HG03457 (cell line): ENCODE results near the gene ISM1.
A peak's percentile ranks its signal among the peaks of the same experiment; 100 is the strongest.

Experiments used
- ATAC-seq: cut with Tn5 transposase; IDR thresholded peaks from one replicate; pipeline ENCODE4 v1.9.1; 2021; ENCODE audit warnings: moderate number of reproducible peaks; ENCODE audit not compliant: unreplicated experiment

ISM1 gene

DNA sequence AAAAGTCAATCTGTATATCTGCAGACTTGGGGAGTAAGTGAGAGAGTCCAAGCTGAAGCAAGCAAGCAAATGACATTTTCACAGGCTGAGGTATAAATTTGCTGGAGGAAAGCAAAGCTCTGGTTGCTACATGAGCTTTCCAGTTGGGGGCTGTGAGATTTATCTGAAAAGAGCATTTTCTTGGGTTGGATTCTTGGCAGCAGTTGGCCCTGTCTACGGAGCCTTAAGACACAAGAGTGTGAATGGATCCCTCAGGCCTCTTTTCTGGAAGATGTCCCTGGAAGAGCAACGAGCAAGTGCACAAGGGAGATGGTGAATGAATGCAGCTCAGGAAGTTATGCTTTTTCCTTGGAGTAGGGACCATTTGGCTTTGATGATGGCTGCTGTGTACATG, 30.8 kb downstream of the ISM1 start:
- no peak for ATAC-seq

DNA sequence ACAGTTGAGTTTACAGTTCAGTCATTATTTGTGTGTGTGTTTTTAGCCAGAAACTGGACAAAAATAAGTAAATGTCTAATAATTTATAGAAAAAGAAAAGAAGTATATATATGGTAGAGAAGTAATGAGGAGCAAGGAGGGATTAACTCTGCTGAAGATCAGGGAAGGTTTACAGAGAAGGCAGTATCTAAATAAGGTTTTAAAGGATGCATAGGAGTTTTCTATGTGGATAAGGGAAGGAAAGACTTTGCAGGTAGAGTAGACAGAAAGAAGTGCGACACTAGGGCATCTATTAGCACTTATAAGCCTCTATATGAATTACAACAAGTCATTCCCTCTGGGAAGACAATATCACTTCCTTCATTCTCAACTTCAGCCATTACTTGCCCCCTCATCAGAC, 34.3 kb downstream of the ISM1 start:
- no peak for ATAC-seq

DNA sequence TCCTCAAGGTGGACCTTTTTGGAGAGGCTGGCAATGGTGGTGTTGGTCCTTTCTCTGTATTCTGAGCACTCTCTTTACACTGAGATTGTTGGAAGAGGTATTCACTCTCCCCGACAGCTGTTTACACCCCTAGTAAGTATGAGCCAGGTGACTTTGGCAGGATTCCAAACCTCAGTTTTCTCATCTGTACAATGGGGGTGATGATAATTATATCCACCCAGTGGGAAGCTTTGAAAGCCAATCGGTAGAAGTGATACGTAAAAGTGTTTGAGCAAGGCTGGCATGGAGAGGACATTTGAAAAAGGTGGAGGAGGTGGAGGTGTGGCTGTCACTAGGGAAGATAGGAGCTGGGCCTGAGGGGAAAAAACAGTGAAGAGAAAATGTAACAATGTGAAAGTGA, 35.5 kb downstream of the ISM1 start:
- ATAC-seq = no peak

DNA sequence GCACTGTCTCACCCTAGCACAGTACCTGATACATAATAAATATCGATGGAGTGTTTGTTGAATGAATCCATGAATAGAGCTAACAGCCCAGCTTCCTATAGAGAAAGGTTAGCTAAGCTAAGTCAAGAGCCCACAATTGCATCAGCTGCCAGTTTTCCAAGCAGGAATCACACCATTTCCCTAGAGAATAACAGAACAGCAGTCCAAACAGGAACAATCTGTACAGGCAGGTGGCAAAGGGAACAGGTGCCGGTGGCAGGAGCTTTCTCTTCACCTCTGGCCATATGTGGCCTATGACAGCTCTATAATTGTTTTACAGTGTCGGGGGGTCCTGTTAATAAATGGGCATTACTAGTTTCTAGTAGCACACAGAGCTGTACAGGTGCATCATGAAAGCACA, 38.8 kb downstream of the ISM1 start:
- ATAC-seq = no peak

DNA sequence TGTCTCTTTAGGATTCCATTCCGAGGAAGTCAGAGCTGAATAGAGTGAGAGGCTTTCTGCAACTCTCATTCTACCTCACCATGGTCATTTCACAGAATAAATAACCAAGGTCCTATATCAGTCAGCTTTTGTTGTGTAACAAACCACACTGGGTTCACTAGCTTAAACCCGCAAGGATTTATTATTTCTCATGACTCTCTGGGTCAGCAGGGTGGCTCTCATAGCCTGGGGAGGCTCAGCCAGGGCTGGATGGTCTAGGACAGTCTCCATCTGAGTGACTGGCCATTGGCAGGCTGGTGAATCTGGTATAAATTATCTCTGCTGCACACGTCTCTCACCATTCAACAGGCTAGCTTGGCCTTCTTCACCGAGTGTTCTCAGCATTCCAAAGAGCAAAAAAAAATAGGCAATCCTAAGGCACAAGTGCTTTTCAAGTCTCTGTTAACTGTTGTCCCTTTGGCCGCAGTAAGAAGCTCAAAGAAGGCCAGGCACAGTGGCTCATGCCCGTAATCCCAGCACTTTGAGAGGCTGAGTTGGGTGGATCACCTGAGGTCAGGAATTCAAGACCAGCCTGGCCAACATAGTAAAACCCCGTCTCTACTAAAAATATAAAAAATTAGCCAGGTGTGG, 39.7 kb downstream of the ISM1 start:
- ATAC-seq = no peak

DNA sequence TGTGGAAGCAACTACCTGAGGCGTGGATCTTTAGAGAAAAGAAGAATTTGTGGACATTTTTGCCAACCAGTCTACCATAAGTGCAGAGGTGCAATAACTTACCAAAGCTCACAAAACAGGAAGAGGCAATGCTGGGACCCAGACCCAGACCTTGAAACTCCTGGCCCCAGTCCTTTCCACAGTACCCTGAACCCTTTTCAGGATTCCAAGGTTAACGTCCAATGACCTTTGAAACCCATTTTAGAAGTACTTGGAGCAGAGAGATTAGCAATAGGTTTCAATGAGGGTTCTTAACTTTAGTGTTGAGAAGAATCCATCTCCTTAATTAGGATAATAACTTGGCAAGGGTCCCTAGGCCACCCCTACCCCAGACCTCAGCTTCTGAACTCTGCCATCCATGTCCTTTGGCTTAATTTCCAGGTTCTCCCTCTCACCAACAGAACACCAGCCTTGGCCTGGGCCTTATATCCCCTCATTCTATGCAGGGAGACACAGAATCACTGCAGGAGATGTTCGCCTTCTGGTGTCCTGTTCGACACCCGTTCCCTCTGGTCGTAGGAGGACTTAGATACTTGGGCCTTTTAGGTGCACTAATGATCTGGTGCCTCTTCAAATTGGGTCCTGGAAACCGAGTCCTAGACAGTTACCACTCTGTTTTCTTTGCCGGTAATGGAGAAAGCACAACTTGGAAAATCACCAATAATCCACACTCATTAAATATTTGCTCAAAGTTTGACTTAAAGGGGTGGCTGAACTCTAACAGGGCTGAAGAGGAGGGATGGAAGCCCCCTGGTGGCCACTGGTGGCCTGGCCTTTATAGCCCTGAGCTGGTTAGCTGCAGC, 40.6 kb downstream of the ISM1 start:
- ATAC-seq = peak; percentile 66

DNA sequence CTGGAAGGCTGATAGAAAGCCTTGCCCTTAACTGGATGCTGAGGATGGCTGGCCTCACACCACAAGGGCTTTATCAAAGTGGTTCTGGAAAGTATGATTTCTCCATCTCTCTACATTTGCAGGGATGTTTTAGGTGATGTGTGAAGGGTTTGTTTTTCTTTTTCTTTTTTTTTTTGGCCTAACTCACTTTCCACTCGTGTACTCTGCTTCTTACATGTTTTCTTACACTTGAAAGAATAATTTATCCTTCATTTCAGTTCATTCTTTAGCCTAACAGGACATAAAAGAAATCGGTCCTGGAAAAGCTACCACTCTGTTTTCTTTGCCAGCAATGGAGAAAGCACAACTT, 41.2 kb downstream of the ISM1 start:
- no peak for ATAC-seq

DNA sequence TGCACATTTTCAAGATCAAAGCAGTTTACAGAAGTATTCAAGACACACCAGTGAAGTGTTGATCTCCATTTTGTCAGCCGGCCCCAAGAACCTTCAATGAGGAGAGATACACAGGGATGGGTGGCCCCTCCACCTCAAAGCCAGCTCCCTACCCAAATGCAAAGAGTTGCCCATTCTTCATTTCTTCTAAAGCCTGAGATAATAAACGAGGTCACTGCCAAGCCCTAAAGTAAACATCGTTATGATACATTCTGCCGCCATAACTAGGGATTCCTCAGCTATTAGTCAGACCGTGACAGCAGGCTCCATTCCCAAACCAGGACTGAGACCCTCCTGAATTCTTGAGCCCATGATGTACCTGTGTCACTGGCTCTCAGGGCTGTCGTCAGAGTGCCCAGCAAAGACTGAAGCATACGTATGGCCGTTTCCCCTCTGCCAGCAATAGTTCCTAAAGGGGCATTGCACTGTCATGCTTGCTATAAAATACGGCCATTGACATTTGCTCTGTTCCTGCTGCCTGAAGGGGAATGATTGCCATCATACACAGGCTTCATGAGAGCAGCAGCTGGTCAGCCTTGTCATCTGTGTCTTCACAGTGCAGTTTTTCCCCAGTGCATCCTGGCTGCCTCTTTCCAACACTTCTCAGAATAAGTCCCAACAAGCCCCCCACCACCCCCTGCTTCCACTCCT, 41.7 kb downstream of the ISM1 start:
- ATAC-seq = no peak

DNA sequence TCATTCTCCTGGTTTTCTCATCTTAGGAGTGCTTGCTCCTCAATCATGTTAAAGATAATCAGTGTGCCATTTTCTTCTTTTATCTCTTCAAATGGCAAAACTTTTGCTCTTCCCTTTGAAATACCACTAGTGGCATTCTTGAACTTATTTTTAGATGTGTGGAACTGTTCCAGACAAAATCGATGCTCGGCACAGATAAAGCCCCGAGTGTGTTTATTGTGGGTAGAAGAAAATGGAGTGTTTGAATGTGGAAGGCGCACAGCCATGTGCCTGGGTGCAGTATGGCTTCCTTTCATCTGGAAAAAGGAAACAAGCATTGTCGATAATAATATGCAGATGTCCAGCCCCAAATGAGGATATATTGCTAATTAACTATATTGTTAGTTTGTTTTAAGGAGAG, 42.4 kb downstream of the ISM1 start:
- ATAC-seq = no peak

DNA sequence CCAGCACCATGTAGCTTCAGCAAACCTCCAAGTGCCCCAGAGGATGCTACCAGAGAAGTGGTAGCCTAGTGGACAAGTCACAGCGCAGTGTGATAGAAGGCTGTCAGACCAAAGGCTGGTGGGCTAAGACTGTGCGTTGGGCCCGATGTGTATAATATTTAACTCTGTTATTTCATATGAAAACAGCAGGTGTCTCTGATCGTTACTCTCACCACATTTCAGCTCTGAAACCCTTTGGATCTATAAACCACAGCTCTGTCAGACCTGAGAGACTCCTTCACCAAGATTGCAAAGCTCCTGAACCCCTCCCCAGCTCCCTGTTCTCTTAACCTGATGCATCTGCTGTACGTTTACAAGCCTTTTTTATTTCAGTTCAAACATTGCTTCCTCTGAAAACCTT, 43.8 kb downstream of the ISM1 start:
- ATAC-seq = no peak

DNA sequence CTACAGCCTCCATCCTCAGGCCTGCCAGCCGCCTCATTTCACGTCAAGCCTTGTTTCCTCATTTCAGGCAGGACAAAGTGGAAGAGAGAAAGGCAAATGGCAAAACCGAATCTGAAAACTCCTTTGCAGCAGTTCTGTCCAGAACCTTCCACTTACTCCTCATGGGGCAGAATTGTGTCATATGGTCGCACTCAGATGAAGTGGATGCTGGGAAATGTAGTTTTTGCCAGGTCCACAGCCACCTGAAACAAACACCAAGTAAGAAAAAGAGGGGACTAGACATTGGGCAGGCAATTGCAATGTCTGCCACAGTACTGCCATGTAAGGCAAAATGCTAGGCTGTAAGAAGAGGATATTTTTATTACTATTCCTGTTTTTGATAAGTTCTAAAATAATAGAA, 44.9 kb downstream of the ISM1 start:
- no peak for ATAC-seq

DNA sequence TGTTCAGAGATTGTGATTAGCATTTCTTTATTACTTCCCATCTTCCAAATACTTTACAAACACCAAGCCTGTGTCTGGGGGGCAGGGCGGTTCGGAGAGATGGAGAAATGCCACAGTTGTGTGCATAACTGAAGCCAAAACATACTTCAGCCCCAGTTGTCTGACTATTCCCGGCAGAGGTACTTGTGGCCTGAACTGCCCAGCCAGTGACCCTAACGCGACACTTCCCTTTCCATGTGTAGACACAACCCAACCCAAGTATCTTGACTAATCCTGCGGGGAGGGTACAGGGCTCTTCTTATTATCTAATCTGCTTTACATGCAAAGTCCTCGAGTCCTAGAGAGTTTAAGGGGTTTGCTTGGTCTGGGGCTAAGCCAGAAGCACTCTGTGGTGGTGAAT, 46.2 kb downstream of the ISM1 start:
- no peak for ATAC-seq

DNA sequence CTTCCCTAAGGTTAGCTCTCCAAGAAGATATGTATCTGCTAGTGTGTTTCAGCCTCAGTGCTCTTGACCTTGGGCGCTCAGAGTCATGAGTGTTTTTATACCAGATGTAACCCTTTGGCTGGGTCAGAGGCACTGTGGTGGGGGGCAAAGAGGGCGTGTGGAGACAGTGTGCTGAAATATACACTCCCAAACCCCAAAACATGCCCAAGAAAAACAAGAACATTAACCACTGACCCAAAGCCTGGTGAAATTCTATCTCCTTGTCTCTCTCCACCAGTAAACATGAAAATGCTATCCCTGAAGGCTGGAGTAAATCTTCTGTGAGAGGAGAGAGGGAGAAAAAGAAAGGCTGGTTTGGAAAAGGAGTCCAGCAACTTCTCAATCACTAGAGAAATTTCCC, 47.9 kb downstream of the ISM1 start:
- ATAC-seq = no peak

DNA sequence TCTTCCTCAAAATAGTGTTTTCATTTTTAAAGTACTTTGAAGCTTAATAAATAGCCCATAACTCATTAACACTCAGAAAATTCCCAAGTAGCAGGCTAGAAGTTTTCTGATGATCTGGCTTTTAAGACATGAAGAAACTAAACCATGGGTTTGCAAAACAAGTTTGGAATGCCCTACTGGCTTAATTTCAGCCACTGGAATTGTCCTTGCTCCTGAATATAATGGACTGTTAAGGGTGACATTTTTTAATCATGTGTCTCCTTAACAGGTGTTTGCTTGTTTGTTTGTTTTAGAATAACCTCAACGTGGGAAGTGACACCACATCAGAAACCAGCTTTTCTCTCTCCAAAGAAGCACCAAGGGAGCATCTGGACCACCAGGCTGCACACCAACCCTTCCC, 49.1 kb downstream of the ISM1 start:
- no peak for ATAC-seq

DNA sequence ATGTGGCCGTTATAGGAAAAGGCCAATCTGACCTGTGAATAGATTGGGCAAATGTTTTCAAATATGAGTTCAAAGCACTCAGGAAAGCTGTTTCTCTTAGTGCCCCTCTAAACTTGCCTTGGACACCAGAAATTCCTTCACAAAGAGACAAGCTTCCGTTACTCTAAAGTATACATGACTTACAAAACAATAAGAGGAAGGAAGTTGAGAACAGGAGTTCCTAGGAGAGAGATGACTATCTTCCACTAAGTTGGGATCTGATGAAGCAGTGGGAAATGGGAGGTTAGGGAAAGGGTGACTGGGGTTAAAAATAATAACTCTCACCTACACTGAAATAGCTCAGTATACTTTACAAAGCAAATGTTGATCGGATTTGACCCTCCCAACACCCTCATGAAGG, 50.0 kb downstream of the ISM1 start:
- ATAC-seq = no peak

DNA sequence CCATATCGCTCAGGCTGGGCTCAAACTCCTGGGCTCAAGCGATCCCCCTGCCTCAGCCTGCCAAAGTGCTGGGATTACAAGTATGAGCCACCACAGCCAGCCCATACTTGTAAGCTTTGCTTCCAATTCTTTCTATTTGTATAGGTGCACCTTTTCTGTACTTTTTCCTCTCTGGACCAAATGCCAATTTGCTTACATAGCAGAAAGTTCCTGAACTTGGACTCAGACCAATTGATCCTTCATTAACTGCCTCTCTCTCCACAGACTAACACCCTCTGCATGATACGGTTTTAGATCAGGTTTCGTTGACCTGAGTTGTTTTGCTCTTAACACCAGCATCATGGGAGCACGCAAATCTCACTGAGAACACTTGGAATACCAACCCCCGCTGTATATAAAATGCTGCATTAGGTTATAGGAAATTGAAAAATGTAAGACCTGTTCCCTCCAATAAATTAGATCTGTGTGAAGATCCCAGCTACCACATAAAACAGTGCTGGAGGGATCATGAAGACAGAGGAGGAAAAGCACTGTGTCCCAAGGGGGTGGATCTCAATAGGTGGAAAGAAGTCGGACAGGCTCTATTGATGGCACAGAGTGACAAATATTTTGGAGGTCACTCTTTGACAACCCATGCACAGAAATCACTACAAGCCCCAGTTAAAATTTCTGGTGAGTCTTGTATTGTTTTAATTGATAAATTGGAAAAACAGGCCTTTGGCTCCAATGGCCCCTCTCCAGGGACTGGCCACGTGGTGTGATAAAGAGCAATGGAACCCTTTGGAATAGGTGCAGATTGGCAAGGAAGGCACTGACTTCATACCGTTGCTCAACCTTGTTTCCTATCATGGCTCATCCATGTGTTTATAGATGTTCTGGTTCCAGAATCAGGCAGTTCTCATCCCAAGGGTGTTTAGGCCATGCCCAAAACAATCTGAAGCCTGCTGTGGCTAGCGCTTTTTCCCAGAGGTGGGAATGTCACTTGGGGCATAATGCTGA, 51.2 kb downstream of the ISM1 start:
- ATAC-seq = no peak

DNA sequence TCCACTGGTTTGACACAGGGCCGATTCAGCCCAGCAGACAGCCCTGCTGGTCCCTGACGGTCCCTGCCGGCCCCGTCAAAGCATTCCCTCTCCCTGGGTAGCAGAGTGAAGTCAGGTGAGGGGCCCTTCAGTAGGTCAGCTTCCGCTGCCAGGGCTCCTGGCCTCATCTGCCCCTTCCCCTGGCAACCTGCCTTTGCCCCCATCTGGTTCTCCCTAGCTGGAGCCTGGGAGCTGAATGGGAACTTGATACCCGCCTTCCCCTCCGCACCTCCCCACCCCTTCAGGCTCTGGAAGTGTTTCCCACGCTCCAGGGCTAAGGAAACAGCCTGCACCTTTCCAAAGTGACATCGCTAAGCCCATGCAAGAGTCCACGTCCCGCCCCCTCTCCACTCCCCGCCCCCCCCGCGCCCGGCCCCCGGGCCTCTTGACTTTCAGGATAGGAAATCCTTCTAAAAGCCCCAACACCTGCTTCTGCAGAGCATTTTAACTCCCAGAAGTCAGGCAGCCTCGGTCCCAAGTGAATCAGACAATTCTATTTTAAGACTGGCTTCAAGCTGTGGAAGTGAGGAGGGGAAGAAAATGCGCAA, 53.3 kb downstream of the ISM1 start:
- ATAC-seq = no peak

DNA sequence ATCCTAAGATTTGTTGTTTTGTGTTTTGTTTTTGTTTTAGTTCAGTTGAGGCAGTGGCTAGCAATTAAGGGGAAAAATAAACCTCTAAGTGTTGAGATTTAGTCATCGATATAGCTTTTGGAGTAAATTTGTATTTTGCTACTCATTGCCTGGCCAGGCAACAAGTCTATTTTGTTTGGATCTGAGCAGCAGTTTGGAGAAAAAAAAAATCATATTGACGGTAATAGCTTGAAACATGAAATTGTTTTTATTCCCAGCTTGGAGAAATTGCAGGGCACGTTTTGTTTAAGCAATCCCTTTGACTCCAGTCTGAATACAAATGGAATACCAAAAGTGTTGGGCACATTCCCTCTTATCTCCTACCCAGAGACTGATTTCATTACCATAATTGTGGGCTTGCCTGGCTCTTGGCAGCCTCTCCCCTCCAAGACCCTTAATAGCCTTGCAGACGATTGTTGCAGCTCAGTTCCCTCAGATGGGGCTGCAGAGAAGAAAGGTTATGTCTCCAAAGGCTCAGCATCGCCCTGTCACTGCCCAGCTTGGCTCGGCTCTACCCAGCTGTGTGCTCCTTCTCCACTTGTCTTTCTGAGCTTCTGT, 56.0 kb downstream of the ISM1 start:
- ATAC-seq = no peak

DNA sequence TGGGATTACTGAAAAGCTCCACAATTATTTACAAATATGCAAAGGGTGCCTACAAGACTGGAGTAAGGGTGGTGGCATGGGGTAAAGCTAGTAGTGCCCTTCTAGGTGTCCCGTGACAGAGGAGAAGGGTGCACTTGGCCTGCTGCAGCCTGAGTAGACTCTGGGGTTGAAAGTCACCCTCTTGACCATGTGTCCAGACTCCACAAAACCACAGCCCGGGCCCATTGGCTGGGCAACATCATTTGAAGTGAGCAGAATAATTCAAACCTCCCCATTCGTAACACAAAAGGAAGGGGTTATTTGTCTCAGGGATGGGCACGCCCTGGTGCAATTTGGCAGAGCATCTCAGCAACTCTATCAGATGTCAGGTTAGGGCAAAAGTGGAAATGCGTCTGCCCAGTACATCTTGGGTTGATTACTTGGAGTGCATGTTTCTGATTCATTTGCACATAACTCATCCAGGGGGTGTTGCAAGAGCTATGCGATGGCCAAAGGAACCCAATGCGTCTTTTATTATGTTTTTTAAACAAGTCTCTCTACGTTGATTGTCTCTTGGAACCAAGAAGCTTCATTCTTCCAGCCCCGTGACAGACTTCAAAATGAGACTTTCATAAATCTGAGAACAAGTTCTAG, 56.7 kb downstream of the ISM1 start:
- no peak for ATAC-seq
